Skeletal muscle satellite cell (primary cell): ENCODE results near the gene MYL3.
A peak's percentile ranks its signal among the peaks of the same experiment; 100 is the strongest.
"Not testable (repeated sequence)": the region's sequence is repeated elsewhere in the genome, so short reads cannot be mapped to it uniquely, and the experiment has no call there.

Experiments
- H3K27me3 ChIP-seq: 2 replicates; pipeline ENCODE4 v1.7.0; 2013; ENCODE audit warnings: low read length; ENCODE audit not compliant: control insufficient read depth, insufficient read depth
- H3K36me3 ChIP-seq: 2 replicates; pipeline ENCODE4 v1.7.0; 2013; ENCODE audit warnings: mild to moderate bottlenecking, control low read depth, low read length; ENCODE audit not compliant: insufficient read depth
- H3K4me1 ChIP-seq: 2 replicates; pipeline ENCODE4 v1.7.0; 2013; ENCODE audit warnings: low read length; ENCODE audit not compliant: control insufficient read depth, insufficient read depth
- H3K4me2 ChIP-seq: 2 replicates; pipeline ENCODE4 v1.7.0; 2013; ENCODE audit warnings: mild to moderate bottlenecking, low read length
- H3K4me3 ChIP-seq: 2 replicates; pipeline ENCODE4 v1.7.0; 2013; ENCODE audit warnings: low read length
- H3K9ac ChIP-seq: 2 replicates; pipeline ENCODE4 v1.7.0; 2013; ENCODE audit warnings: mild to moderate bottlenecking, low read depth, low read length, moderate library complexity
- H3K9me3 ChIP-seq: replicated peaks from 2 replicates; pipeline ENCODE4 v1.7.0; 2013; ENCODE audit warnings: mild to moderate bottlenecking, control low read depth, low read length

MYL3 gene

GRCh38 chr3:46825450-46825849 is 37.8 kb downstream of the MYL3 start:
- H3K4me2 ChIP-seq, result no peak overlapping the region
- H3K9me3 ChIP-seq, result no peaks in the 10 kb centered on the region
- H3K36me3 ChIP-seq, result no peaks in the 10 kb centered on the region
- H3K9ac ChIP-seq, result no peak overlapping the region
- H3K4me1 ChIP-seq, result no peaks in the 10 kb centered on the region
- H3K4me3 ChIP-seq, result no peak overlapping the region
- peaks cover 31% of the 10 kb centered on the region for H3K27me3 ChIP-seq

- Histone ChIP-seq H3K27me3 (peaks cover 23% of the 10 kb centered on the region), H3K9me3 (no peaks in the 10 kb centered on the region), H3K9ac (no peak overlapping the region), H3K4me1 (no peaks in the 10 kb centered on the region), H3K4me2 (no peak overlapping the region), H3K4me3 (no peak overlapping the region), H3K36me3 (no peaks in the 10 kb centered on the region)
These were observed 38.9 kb downstream of the MYL3 start for GRCh38 chr3:46824211-46824970.

GRCh38 chr3:46823314-46823713 is 39.9 kb downstream of the MYL3 start:
- not testable (repeated sequence) for H3K36me3 ChIP-seq, H3K4me1 ChIP-seq, H3K4me3 ChIP-seq, H3K9ac ChIP-seq, H3K9me3 ChIP-seq, H3K4me2 ChIP-seq
- peaks cover 23% of the 10 kb centered on the region for H3K27me3 ChIP-seq

- H3K9me3 ChIP-seq, result no peaks in the 10 kb centered on the region
- no peaks in the 10 kb centered on the region for H3K36me3 ChIP-seq
- H3K9ac ChIP-seq, result no peak overlapping the region
- H3K4me1 ChIP-seq, result no peaks in the 10 kb centered on the region
- no peak overlapping the region for H3K4me3 ChIP-seq
- no peak overlapping the region for H3K4me2 ChIP-seq
- peaks cover 20% of the 10 kb centered on the region for H3K27me3 ChIP-seq
These were observed 41.7 kb downstream of the MYL3 start for GRCh38 chr3:46821553-46821952.

GRCh38 chr3:46820852-46821251 is 42.4 kb downstream of the MYL3 start:
- Histone ChIP-seq H3K4me2 (no peak overlapping the region), H3K36me3 (no peaks in the 10 kb centered on the region), H3K9ac (no peak overlapping the region), H3K4me1 (no peaks in the 10 kb centered on the region), H3K9me3 (no peaks in the 10 kb centered on the region), H3K4me3 (no peak overlapping the region), H3K27me3 (peaks cover 16% of the 10 kb centered on the region)

- Histone ChIP-seq H3K4me2 (peak overlapping the region; percentile 77), H3K4me1 (peaks cover 5% of the 10 kb centered on the region), H3K9me3 (no peaks in the 10 kb centered on the region), H3K4me3 (peak overlapping the region; percentile 45), H3K27me3 (peaks cover 42% of the 10 kb centered on the region), H3K36me3 (no peaks in the 10 kb centered on the region), H3K9ac (no peak overlapping the region)
These were observed 50.9 kb downstream of the MYL3 start for GRCh38 chr3:46812237-46812791.

- Histone ChIP-seq H3K4me2 (no peak overlapping the region), H3K9me3 (no peaks in the 10 kb centered on the region), H3K4me3 (no peak overlapping the region), H3K27me3 (peaks cover 46% of the 10 kb centered on the region), H3K36me3 (no peaks in the 10 kb centered on the region), H3K4me1 (peaks cover 5% of the 10 kb centered on the region), H3K9ac (no peak overlapping the region)
These were observed 51.5 kb downstream of the MYL3 start for GRCh38 chr3:46811615-46812236.

- H3K4me1 ChIP-seq, H3K4me3 ChIP-seq, H3K9me3 ChIP-seq, H3K36me3 ChIP-seq, H3K9ac ChIP-seq, H3K4me2 ChIP-seq: not testable (repeated sequence)
- peaks cover 43% of the 10 kb centered on the region for H3K27me3 ChIP-seq
These were observed 54.5 kb downstream of the MYL3 start for GRCh38 chr3:46808766-46809165.
